Fibroblast of lung (primary cell): Measurements from ENCODE around the gene FYN.

Experiments used
- EZH2 ChIP-seq: IDR thresholded peaks from 2 replicates; pipeline ENCODE4 v1.5.1; 2012; ENCODE audit warnings: low read length, control low read depth, mild to moderate bottlenecking; ENCODE audit errors: missing control alignments
- TF ChIP-seq, protein P1 (sequence below), 2 donors: IDR thresholded peaks in 1 of 2; conservative IDR thresholded peaks in 1 of 2; 1 replicate in 1 of 2; 2 replicates in 1 of 2; pipeline ENCODE4 v1.5.1; 2011 to 2012; ENCODE audit warnings: low read length in 2 of 2, control low read depth in 1 of 2, inconsistent platforms in 1 of 2, low read depth in 1 of 2, mild to moderate bottlenecking in 1 of 2

DNA sequence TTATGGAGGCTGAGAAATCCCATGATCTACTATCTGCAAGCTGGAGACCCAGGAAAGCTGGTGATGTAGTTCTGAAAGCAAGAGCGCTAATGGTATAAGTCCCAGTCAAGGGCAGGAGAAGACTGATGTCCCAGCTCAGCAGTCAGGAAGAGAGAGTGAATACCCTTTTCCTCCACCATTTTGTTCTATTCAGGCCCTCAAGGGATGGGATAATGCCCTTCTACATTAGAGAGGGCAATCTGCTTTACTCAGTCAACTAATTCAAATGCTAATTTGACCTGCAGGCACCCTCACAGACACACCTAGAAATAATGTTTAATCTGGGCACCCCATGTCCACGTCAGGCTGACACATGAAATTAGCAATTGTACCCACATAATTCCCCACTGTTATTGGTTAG lies 10.8 kb upstream of the FYN start:
- TF ChIP-seq, protein P1, sequence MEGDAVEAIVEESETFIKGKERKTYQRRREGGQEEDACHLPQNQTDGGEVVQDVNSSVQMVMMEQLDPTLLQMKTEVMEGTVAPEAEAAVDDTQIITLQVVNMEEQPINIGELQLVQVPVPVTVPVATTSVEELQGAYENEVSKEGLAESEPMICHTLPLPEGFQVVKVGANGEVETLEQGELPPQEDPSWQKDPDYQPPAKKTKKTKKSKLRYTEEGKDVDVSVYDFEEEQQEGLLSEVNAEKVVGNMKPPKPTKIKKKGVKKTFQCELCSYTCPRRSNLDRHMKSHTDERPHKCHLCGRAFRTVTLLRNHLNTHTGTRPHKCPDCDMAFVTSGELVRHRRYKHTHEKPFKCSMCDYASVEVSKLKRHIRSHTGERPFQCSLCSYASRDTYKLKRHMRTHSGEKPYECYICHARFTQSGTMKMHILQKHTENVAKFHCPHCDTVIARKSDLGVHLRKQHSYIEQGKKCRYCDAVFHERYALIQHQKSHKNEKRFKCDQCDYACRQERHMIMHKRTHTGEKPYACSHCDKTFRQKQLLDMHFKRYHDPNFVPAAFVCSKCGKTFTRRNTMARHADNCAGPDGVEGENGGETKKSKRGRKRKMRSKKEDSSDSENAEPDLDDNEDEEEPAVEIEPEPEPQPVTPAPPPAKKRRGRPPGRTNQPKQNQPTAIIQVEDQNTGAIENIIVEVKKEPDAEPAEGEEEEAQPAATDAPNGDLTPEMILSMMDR (conservative IDR thresholded peaks at IDR 0.05 in 1 of 2, IDR thresholded peaks at IDR 0.05 in 1 of 2; ENCODE audit: low read depth in 1 of 2, low read length in 2 of 2), result no peak
- TF ChIP-seq EZH2, result no peak
